ENCODE data around the gene BHLHE40.

- no peak for TF ChIP-seq EP300 (IDR thresholded peaks at IDR 0.05)
- TF ChIP-seq, protein P1, sequence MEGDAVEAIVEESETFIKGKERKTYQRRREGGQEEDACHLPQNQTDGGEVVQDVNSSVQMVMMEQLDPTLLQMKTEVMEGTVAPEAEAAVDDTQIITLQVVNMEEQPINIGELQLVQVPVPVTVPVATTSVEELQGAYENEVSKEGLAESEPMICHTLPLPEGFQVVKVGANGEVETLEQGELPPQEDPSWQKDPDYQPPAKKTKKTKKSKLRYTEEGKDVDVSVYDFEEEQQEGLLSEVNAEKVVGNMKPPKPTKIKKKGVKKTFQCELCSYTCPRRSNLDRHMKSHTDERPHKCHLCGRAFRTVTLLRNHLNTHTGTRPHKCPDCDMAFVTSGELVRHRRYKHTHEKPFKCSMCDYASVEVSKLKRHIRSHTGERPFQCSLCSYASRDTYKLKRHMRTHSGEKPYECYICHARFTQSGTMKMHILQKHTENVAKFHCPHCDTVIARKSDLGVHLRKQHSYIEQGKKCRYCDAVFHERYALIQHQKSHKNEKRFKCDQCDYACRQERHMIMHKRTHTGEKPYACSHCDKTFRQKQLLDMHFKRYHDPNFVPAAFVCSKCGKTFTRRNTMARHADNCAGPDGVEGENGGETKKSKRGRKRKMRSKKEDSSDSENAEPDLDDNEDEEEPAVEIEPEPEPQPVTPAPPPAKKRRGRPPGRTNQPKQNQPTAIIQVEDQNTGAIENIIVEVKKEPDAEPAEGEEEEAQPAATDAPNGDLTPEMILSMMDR (IDR thresholded peaks at IDR 0.05) = no peak
- no peak for TF ChIP-seq POLR2A (IDR thresholded peaks at IDR 0.05; ENCODE audit: low read length)
- no peak for TF ChIP-seq MAFK (IDR thresholded peaks at IDR 0.05; ENCODE audit: partially characterized antibody)
- no peak for TF ChIP-seq SMC3 (IDR thresholded peaks at IDR 0.05)
- TF ChIP-seq NPAS2 (CRISPR knock-in tag; IDR thresholded peaks at IDR 0.05; ENCODE audit: borderline replicate concordance) = no peak
- no peak for TF ChIP-seq POLR2AphosphoS2 (conservative IDR thresholded peaks at IDR 0.05; ENCODE audit: low read length)
- TF ChIP-seq, protein P2, sequence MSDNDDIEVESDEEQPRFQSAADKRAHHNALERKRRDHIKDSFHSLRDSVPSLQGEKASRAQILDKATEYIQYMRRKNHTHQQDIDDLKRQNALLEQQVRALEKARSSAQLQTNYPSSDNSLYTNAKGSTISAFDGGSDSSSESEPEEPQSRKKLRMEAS (IDR thresholded peaks at IDR 0.05) = no peak
These were observed 28.3 kb upstream of the BHLHE40 start for GRCh38 chr3:4950948-4951347.
